WTC11 (cell line): ENCODE results near the gene LEKR1.

Source experiments
- JUN ChIP-seq: sonication (generic); formaldehyde crosslinking; IDR thresholded peaks from 2 replicates; pipeline ENCODE4 v1.8.0; 2023; ENCODE audit warnings: mild to moderate bottlenecking, missing genetic modification reagents
- MYBL2 ChIP-seq: sonication (generic); formaldehyde crosslinking; IDR thresholded peaks from 2 replicates; pipeline ENCODE4 v1.8.1; 2023; ENCODE audit warnings: mild to moderate bottlenecking, moderate library complexity, missing genetic modification reagents
- TCF7 ChIP-seq: sonication (generic); formaldehyde crosslinking; IDR thresholded peaks from 2 replicates; pipeline ENCODE4 v1.8.0; 2022; ENCODE audit warnings: mild to moderate bottlenecking, low read depth, missing genetic modification reagents, moderate library complexity
- TF ChIP-seq, protein P1 (sequence below): fragments of 200-600 bp; IDR thresholded peaks from 2 replicates; pipeline ENCODE4 v1.8.0; 2022; ENCODE audit warnings: antibody characterized with exemption

DNA sequence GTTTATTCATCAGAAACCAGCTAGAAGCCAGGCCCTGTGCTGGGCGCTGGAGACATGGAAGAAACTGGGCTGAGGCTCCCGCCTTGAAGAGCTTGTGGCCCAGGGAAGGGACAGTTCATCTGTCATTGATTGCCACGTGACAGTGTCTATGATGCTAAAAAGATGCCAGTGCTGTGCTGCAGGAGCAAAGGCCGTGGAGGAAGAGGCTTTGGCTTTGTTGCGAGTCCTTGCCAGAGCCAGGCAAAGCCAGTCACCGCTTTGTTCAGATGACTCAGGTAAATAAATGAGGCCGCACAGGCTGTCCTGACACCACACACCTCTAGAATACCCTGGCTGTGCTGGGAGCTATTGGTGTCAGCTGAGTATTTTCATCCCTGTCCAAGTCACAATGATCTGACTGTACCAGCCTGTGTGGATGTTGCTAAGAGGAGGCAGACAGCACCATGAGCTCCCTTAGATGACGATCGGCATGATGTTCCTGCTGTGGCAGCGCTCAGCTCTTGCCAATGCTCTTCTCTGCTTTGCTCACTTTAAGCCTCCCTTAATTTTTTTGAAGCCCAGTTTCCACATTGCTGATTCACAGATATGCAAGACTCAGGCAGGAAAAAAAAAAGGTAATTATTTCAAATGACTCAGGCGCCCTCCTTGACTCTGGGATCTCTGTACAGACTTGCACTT, 256.3 kb downstream of the LEKR1 start:
- TF ChIP-seq, protein P1, sequence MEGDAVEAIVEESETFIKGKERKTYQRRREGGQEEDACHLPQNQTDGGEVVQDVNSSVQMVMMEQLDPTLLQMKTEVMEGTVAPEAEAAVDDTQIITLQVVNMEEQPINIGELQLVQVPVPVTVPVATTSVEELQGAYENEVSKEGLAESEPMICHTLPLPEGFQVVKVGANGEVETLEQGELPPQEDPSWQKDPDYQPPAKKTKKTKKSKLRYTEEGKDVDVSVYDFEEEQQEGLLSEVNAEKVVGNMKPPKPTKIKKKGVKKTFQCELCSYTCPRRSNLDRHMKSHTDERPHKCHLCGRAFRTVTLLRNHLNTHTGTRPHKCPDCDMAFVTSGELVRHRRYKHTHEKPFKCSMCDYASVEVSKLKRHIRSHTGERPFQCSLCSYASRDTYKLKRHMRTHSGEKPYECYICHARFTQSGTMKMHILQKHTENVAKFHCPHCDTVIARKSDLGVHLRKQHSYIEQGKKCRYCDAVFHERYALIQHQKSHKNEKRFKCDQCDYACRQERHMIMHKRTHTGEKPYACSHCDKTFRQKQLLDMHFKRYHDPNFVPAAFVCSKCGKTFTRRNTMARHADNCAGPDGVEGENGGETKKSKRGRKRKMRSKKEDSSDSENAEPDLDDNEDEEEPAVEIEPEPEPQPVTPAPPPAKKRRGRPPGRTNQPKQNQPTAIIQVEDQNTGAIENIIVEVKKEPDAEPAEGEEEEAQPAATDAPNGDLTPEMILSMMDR, result no peak
- TF ChIP-seq TCF7 (CRISPR knock-in tag) (no peak), MYBL2 (CRISPR knock-in tag) (no peak), JUN (CRISPR knock-in tag) (no peak)
